Measurements from ENCODE around the gene S100P. TPM values are rescaled to one million over a fixed set of nuclear protein-coding genes. Genes with fewer than 3 reads are reported as not detected.
A peak's percentile ranks its signal among the peaks of the same experiment; 100 is the strongest.

The S100P gene
- total RNA-seq, 1 donor from 2014 or later, result 1.3 TPM

DNA sequence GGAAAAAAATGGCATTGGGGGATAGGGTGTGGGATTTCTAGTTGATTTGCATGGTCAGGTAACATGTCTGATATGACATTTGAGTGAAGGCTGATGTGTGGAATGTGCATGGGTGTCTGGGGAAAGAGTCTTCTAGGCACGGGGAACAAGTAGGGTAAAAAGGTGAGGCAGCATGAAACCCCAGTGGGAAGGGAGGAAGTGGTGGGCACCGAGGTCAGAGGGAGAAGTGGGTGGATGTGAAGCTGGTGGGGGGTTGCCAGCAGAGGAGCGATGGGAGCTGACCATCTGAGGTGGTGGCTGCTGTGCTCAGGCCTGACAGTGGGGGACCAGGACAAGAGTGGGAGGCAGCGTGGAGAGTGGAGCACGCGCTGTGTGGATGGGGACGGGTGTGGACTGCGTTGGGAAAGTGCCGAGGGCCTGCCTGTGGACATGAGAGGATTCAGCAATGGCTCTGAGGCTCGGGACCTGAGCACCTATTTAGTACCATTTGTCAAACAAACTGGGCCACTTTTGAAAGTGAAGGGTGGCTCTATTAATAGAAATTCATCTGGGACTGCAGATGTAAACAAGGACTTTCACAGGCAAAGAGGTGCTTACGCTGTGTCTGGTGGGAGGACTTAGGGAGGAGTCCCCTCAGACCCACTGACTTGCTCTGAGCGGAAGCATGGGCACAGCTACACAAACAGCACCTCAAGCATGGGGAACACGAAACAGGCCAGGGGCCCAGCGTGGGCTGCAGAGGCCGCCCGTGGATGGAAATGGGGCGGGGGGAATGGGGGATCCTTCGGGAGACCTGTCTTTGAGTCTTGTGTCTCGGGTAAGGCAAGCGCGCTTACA is 16.7 kb upstream of the S100P start:
- Mint-ChIP-seq H3K36me3 (ENCODE audit: insufficient read depth) (peaks cover 19% of the 10 kb centered on the region), H3K27ac (peak overlapping the region; percentile 35), H3K4me1 (ENCODE audit: low read depth) (peaks cover 27% of the 10 kb centered on the region), H3K27me3 (no peaks in the 10 kb centered on the region), H3K9me3 (ENCODE audit: low read depth) (no peaks in the 10 kb centered on the region), H3K4me3 (ENCODE audit: low read depth) (peak overlapping the region; percentile 2)
- DNase-seq (ENCODE audit: low spot score, unreplicated experiment), result no peak
- TF ChIP-seq, protein P1, sequence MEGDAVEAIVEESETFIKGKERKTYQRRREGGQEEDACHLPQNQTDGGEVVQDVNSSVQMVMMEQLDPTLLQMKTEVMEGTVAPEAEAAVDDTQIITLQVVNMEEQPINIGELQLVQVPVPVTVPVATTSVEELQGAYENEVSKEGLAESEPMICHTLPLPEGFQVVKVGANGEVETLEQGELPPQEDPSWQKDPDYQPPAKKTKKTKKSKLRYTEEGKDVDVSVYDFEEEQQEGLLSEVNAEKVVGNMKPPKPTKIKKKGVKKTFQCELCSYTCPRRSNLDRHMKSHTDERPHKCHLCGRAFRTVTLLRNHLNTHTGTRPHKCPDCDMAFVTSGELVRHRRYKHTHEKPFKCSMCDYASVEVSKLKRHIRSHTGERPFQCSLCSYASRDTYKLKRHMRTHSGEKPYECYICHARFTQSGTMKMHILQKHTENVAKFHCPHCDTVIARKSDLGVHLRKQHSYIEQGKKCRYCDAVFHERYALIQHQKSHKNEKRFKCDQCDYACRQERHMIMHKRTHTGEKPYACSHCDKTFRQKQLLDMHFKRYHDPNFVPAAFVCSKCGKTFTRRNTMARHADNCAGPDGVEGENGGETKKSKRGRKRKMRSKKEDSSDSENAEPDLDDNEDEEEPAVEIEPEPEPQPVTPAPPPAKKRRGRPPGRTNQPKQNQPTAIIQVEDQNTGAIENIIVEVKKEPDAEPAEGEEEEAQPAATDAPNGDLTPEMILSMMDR (IDR thresholded peaks at IDR 0.05; ENCODE audit: unreplicated experiment), result no peak

DNA sequence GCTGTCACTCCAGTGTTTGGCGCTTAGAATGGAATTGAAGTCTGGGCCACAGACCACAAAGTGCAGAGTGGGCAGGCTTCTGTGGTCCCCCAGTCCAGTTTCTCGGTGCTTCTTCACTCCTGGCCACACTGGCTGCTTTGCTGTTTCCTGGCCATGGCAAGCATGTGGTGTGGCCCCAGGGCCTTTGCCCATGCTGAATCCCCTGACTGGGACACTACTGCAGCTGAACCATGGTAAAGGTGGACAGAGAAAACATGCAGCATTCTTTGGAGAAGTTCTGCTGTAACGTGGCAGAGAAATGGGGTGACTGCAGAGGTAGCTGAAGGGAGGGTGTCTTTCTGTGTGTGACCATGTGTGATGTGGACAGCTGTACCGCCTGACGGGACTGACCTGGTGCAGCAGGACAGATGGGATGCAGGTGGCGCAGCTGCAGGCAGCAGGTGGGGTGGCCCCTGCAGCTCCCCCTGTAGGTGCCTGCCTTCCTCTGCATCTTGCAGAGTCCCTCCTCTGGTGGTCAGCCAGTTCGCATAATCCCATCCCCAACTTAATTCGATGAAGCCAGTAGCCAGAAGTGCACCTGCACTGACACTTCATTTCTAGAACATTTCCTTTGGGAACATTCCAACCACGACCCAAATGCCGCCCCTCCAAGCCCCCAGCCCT is 13.2 kb upstream of the S100P start:
- Mint-ChIP-seq H3K4me1 (ENCODE audit: low read depth) (peaks cover 15% of the 10 kb centered on the region), H3K4me3 (ENCODE audit: low read depth) (no peak overlapping the region), H3K9me3 (ENCODE audit: low read depth) (no peaks in the 10 kb centered on the region), H3K27me3 (no peaks in the 10 kb centered on the region), H3K36me3 (ENCODE audit: insufficient read depth) (peaks cover 19% of the 10 kb centered on the region), H3K27ac (no peak overlapping the region)
- TF ChIP-seq, protein P1 (IDR thresholded peaks at IDR 0.05; ENCODE audit: unreplicated experiment), result peak; percentile 31
- DNase-seq (ENCODE audit: low spot score, unreplicated experiment), result no peak

DNA sequence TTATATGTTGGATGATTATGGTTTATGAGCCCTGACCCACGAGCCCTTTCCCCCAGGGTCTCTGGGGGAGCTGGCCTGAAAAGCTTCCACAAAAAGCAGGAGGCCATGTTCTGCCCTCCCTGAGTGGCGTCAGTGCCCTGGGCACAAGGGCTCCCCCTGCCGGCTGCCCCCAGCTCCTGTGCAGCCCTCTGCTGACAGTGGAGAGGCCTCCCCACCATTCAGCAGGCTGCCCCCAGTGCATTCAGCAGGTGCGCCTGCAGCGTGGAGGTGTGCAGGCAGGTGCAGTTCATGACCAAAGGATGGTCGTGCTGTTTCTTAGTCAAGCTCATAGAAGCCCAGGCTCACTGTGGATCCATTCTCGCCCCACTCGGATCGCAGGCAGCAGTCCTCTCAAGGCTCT is 12.5 kb upstream of the S100P start:
- no peak for DNase-seq (ENCODE audit: low spot score, unreplicated experiment)

DNA sequence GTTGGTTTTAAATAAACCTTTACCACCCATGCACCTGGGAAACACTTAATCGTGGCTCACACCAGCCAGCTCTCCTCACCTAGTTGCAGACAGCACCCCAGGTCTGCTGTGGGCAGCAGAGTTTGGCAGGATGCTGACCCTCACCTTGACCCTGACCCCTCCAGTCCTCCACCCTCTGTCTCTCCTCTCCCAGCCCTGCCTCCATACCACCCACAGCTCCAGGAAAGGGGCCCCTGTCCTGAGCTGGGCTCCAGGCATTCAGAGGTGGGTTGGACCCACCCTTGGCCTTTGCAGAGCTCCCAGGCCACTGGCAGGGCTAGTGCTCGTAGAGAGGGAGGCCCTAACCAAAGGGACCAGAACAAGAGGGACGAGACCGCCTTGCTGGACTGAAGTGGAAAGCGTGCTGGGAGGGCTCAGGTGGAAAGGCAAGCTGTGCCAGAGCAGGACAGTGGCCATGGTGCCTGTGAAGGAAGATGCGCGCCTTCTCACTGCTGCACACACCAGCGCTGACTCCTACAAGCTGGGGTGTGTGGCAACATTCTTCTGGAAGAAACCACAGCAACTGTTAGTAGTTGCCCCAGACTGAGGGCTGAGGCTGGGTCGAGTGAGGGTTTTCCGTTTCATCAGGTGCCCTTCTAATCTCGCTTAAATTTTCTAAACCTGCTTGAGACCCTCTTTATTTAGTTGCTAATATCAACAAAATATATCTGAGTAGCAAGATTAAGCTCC is 10.7 kb upstream of the S100P start:
- Mint-ChIP-seq H3K4me3 (ENCODE audit: low read depth) (no peak overlapping the region), H3K27me3 (no peaks in the 10 kb centered on the region), H3K27ac (no peak overlapping the region), H3K9me3 (ENCODE audit: low read depth) (no peaks in the 10 kb centered on the region), H3K36me3 (ENCODE audit: insufficient read depth) (peaks cover 8% of the 10 kb centered on the region), H3K4me1 (ENCODE audit: low read depth) (peaks cover 6% of the 10 kb centered on the region)
- DNase-seq (ENCODE audit: low spot score, unreplicated experiment), result no peak
- TF ChIP-seq, protein P1 (IDR thresholded peaks at IDR 0.05; ENCODE audit: unreplicated experiment), result no peak

More for the DNA sequence above, 12.5 kb upstream of the S100P start:
- H3K36me3 Mint-ChIP-seq (ENCODE audit: insufficient read depth), result peaks cover 17% of the 10 kb centered on the region
- no peak overlapping the region for H3K27ac Mint-ChIP-seq
- no peaks in the 10 kb centered on the region for H3K9me3 Mint-ChIP-seq (ENCODE audit: low read depth)
- H3K4me1 Mint-ChIP-seq (ENCODE audit: low read depth), result peaks cover 8% of the 10 kb centered on the region
- H3K4me3 Mint-ChIP-seq (ENCODE audit: low read depth), result no peak overlapping the region
- no peaks in the 10 kb centered on the region for H3K27me3 Mint-ChIP-seq
- TF ChIP-seq, protein P1 (IDR thresholded peaks at IDR 0.05; ENCODE audit: unreplicated experiment), result no peak

DNA sequence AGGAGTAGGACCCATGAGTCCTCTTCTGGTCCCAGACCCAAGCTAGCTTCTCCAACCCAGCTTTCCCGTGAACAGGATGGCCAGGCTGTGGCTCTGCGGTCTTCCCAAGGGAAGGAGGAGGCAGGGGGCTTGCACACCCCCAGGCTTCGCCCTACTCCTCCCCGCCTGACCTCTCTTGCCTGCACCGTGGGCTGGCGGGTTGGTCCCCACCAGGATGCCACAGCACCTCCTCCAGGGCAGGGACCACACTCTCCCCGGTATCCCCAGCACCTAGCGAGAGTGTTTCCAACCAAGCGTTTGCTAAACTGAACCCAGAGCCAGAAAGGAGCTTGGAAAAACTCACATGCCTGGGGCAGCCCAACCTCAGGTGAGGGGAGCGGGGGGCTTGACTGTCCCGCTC is 9.0 kb upstream of the S100P start:
- no peak overlapping the region for H3K27ac Mint-ChIP-seq
- peaks cover 21% of the 10 kb centered on the region for H3K4me1 Mint-ChIP-seq (ENCODE audit: low read depth)
- H3K36me3 Mint-ChIP-seq (ENCODE audit: insufficient read depth), result peaks cover 4% of the 10 kb centered on the region
- DNase-seq (ENCODE audit: low spot score, unreplicated experiment), result no peak
- no peak overlapping the region for H3K4me3 Mint-ChIP-seq (ENCODE audit: low read depth)
- TF ChIP-seq, protein P1 (IDR thresholded peaks at IDR 0.05; ENCODE audit: unreplicated experiment), result no peak
- H3K9me3 Mint-ChIP-seq (ENCODE audit: low read depth), result no peaks in the 10 kb centered on the region
- no peaks in the 10 kb centered on the region for H3K27me3 Mint-ChIP-seq
